Measurements from ENCODE around the gene MINK1. TPM values are rescaled to one million over a fixed set of nuclear protein-coding genes. Genes with fewer than 3 reads are reported as not detected.

Gene MINK1
- total and polyA plus RNA-seq, 2 of the 8 experiments (the other 6 are each of a cell fraction or from before 2014, with no cell fraction given): 26.9 to 77.7 TPM

DNA sequence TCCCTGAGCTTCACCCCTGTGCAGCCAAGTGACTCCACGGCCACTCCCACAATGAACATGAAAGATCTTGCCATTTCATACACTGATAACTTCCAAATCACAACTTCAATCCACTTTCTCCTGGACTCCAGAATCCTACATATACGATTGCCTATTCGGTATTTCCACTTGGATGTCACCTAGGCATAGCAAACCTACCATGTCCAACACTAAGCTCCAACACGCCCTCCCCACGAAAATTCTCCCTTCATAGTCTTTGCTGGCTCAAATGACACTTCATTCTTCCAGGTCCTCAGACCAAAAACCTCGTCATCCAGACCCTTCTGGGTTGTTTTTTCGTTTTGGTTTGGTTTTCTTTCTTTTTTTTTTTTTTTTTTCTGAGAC, 42.4 kb upstream of the MINK1 start:
- 0 out of 2 replicates have a peak overlapping the region, but pooled peaks have one; percentile 19 for H2BK15ac ChIP-seq (ENCODE audit: low read length)
- H3K14ac ChIP-seq (ENCODE audit: insufficient read length): no peak overlapping the region
- H3K4me1 ChIP-seq (replicated peaks in 1 of 4; ENCODE audit: control insufficient read depth in 3 of 4, insufficient read depth in 4 of 4, low read length in 3 of 4): peaks cover 0 to 14% (median 8%) of the 10 kb centered on the region in 4 experiments; a peak in 5 of 7 replicates
- H3K23me2 ChIP-seq (ENCODE audit: low read depth, low read length): peaks cover 17% of the 10 kb centered on the region
- no peaks in the 10 kb centered on the region for H3K36me3 ChIP-seq (ENCODE audit: control insufficient read depth in 2 of 4, insufficient read depth in 4 of 4, low read length in 3 of 4)
- H4K91ac ChIP-seq (replicated peaks; ENCODE audit: insufficient read length, low read length): no peak overlapping the region
- no peaks in the 10 kb centered on the region for H3K79me1 ChIP-seq (ENCODE audit: low read depth, low read length)
- H2BK20ac ChIP-seq (ENCODE audit: low read length): no peak overlapping the region
- H3K4ac ChIP-seq (replicated peaks; ENCODE audit: insufficient read length, low read depth, low read length): no peak overlapping the region
- H4K20me1 ChIP-seq (replicated peaks in 1 of 2; ENCODE audit: control insufficient read depth in 1 of 2, insufficient read depth in 2 of 2, low read length in 2 of 2): peaks cover 0 to 2% of the 10 kb centered on the region in 2 experiments
- H3K4me3 ChIP-seq (ENCODE audit: extremely low read depth in 1 of 4, insufficient read depth in 2 of 4, low read depth in 3 of 4, low read length in 4 of 4): peak overlapping the region; percentile 46 to 74 (median 66)
- H4K8ac ChIP-seq (ENCODE audit: extremely low read depth, insufficient read depth, low read length): no peak overlapping the region
- H3K18ac ChIP-seq (ENCODE audit: extremely low read depth, low read length): no peak overlapping the region
- TF ChIP-seq SP2 (IDR thresholded peaks at IDR 0.05; ENCODE audit: low read length) (no peak), MAFK (IDR thresholded peaks at IDR 0.05; ENCODE audit: low read depth, low read length) (no peak), SIX5 (IDR thresholded peaks at IDR 0.05; ENCODE audit: low read depth, low read length) (no peak), EGR1 (IDR thresholded peaks at IDR 0.05; ENCODE audit: borderline replicate concordance, low read depth, low read length) (no peak), NRF1 (IDR thresholded peaks at IDR 0.05; ENCODE audit: low read depth, low read length) (no peak), SP4 (IDR thresholded peaks at IDR 0.05; ENCODE audit: low read length) (no peak), CTBP2 (IDR thresholded peaks at IDR 0.05; ENCODE audit: borderline replicate concordance, insufficient read depth, insufficient read length, low read length) (no peak), RFX5 (IDR thresholded peaks at IDR 0.05; ENCODE audit: borderline replicate concordance, low read depth, low read length) (no peak), SRF (IDR thresholded peaks at IDR 0.05; ENCODE audit: low read depth, low read length) (no peak)
- TF ChIP-seq, protein P1, sequence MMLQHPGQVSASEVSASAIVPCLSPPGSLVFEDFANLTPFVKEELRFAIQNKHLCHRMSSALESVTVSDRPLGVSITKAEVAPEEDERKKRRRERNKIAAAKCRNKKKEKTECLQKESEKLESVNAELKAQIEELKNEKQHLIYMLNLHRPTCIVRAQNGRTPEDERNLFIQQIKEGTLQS (IDR thresholded peaks at IDR 0.05; ENCODE audit: insufficient read depth, low read depth, low read length): no peak
- DNase-seq (ENCODE audit: low read depth in 1 of 2, low spot score in 2 of 2): no peak
- peak overlapping the region in 1 of 4 experiments; percentile 23; a peak in 3 of 7 replicates for H3K9ac ChIP-seq (replicated peaks in 1 of 4; ENCODE audit: extremely low read depth in 1 of 4, low read depth in 3 of 4, low read length in 3 of 4)
- no peak overlapping the region for H3K23ac ChIP-seq (ENCODE audit: insufficient read length)
- H3K79me2 ChIP-seq (ENCODE audit: control insufficient read depth in 1 of 2, insufficient read depth in 2 of 2, low read length in 2 of 2): no peaks in the 10 kb centered on the region
- no peak overlapping the region for H3K27ac ChIP-seq (ENCODE audit: low read depth, low read length)
- ChIA-PET CTCF (ENCODE audit: partially characterized antibody) (interaction anchor here (0.7 to 4.8 kb wide), 19 partner anchors 13 to 228 kb away, joined by 3 to 27 read pairs (median 4); partner anchors contain the start of genes MED11 and PLD2), POLR2A (ENCODE audit: partially characterized antibody) (interaction anchor here (1.1 to 3.1 kb wide), 4 partner anchors 16 to 110 kb away, joined by 3 to 15 read pairs (median 9); partner anchors contain the start of gene PLD2)
- no peak overlapping the region for H2BK120ac ChIP-seq (replicated peaks; ENCODE audit: low read depth, low read length)
- peak overlapping the region; percentile 75 for H2BK12ac ChIP-seq (ENCODE audit: low read depth, low read length)
- 77% methylated on average over 7 of the region's 7 CpGs; no CpG with 5 or more reads in 1 of the 2 experiments for WGBS, 2 experiments (ENCODE audit: extremely low coverage in 1 of 2, insufficient coverage in 1 of 2, insufficient read length in 1 of 2, insufficient replicate concordance in 2 of 2, low coverage in 1 of 2, low lambda C conversion rate in 2 of 2, missing lambda C conversion rate in 1 of 2)
- H2AFZ ChIP-seq (ENCODE audit: low read length): peak overlapping the region; percentile 97
- H4K5ac ChIP-seq (ENCODE audit: insufficient read length, low read depth, low read length): no peak overlapping the region
- FAIRE-seq: no peak
- no peaks in the 10 kb centered on the region for H3K9me3 ChIP-seq (ENCODE audit: insufficient read depth in 2 of 2, low read depth in 1 of 2, low read length in 1 of 2)
- H2AK5ac ChIP-seq (ENCODE audit: low read depth, low read length): no peak overlapping the region
- no peak overlapping the region for H2BK5ac ChIP-seq (ENCODE audit: low read depth, low read length)
- H3K27me3 ChIP-seq (replicated peaks in 1 of 4; ENCODE audit: control insufficient read depth in 3 of 4, extremely low read depth in 1 of 4, insufficient read depth in 3 of 4, low read length in 3 of 4): peaks cover 3 to 30% (median 17%) of the 10 kb centered on the region in 4 experiments
- no peak overlapping the region for H3K56ac ChIP-seq (replicated peaks; ENCODE audit: insufficient read length, low read depth, low read length)
- H3K4me2 ChIP-seq (ENCODE audit: insufficient read depth in 1 of 2, low read depth in 2 of 2, low read length in 2 of 2): peak overlapping the region; percentile 70 to 98
